ENCODE measurements around the gene COL9A2.

- TF ChIP-seq CTCF (IDR thresholded peaks at IDR 0.05; ENCODE audit: borderline replicate concordance, extremely low read depth, low read length, poor library complexity, severe bottlenecking) (no peak), EZH2 (IDR thresholded peaks at IDR 0.05; ENCODE audit: borderline replicate concordance, low read depth, low read length, severe bottlenecking) (no peak)
Observed at GRCh38 chr1:40302475-40302874, 14.6 kb downstream of the COL9A2 start.
